22Rv1 (cell line): Measurements from ENCODE around the gene CCSER1.

ENCODE experiments used
- CTCF ChIP-seq: fragments of 450-650 bp; IDR thresholded peaks from 2 replicates; pipeline ENCODE4 v1.5.1; 2017; ENCODE audit warnings: mild to moderate bottlenecking
- ZFX ChIP-seq: fragments of 450-650 bp; IDR thresholded peaks from 2 replicates; pipeline ENCODE4 v1.6.1; 2017; ENCODE audit warnings: antibody characterized with exemption, borderline replicate concordance

GRCh38 chr4:90614371-90614770 is 487.2 kb downstream of the CCSER1 start:
- no peak for TF ChIP-seq CTCF
- no peak for TF ChIP-seq ZFX
